MM.1S (cell line): ENCODE results near the gene ADRA1B.

Source experiments
- DNase-seq: peaks from one replicate; pipeline ENCODE4 v3.0.0-alpha.2; 2015
- H2AFZ ChIP-seq: fragments of 300-600 bp; sonication (generic); 2 replicates; pipeline ENCODE4 v1.6.0; 2016; ENCODE audit warnings: antibody characterized with exemption, low read length
- H3F3A ChIP-seq: fragments of 300-600 bp; sonication (generic); 2 replicates; pipeline ENCODE4 v1.6.1; 2016; ENCODE audit warnings: mild to moderate bottlenecking, antibody characterized with exemption, low read length, moderate library complexity, mixed read lengths; ENCODE audit not compliant: insufficient read depth
- H3K27ac ChIP-seq: fragments of 300-600 bp; sonication (generic); 2 replicates; pipeline ENCODE4 v1.5.1; 2016; ENCODE audit warnings: mild to moderate bottlenecking, low read length
- H3K27me3 ChIP-seq: fragments of 300-600 bp; sonication (generic); replicated peaks from 2 replicates; pipeline ENCODE4 v1.6.0; 2016; ENCODE audit warnings: low read length; ENCODE audit not compliant: insufficient read depth
- H3K36me3 ChIP-seq: fragments of 300-600 bp; sonication (generic); replicated peaks from 2 replicates; pipeline ENCODE4 v1.6.1; 2016; ENCODE audit warnings: mild to moderate bottlenecking, low read length, mixed read lengths; ENCODE audit not compliant: insufficient read depth
- H3K4me1 ChIP-seq: fragments of 300-600 bp; sonication (generic); 2 replicates; pipeline ENCODE4 v1.6.1; 2016; ENCODE audit warnings: low read length, mixed read lengths
- H3K4me2 ChIP-seq: fragments of 300-600 bp; sonication (generic); 2 replicates; pipeline ENCODE4 v1.6.0; 2016; ENCODE audit warnings: low read depth, low read length
- H3K4me3 ChIP-seq: fragments of 300-600 bp; sonication (generic); 2 replicates; pipeline ENCODE4 v1.5.1; 2016; ENCODE audit warnings: low read length, mixed read lengths
- H3K79me2 ChIP-seq: fragments of 300-600 bp; sonication (generic); 2 replicates; pipeline ENCODE4 v1.6.1; 2016; ENCODE audit warnings: mixed run types, low read length, mixed read lengths
- H3K9ac ChIP-seq: fragments of 300-600 bp; sonication (generic); 2 replicates; pipeline ENCODE4 v1.6.1; 2016; ENCODE audit warnings: low read length, mixed read lengths
- H3K9me2 ChIP-seq: fragments of 300-600 bp; sonication (generic); replicated peaks from 2 replicates; pipeline ENCODE4 v1.6.1; 2016; ENCODE audit warnings: mild to moderate bottlenecking, low read length, mixed read lengths; ENCODE audit not compliant: insufficient read depth
- H3K9me3 ChIP-seq: fragments of 300-600 bp; sonication (generic); replicated peaks from 2 replicates; pipeline ENCODE4 v1.6.1; 2016; ENCODE audit warnings: mild to moderate bottlenecking, low read length, mixed read lengths; ENCODE audit not compliant: insufficient read depth
- H4K20me1 ChIP-seq: fragments of 300-600 bp; sonication (generic); 2 replicates; pipeline ENCODE4 v1.6.1; 2016; ENCODE audit warnings: mild to moderate bottlenecking, low read length, moderate library complexity, mixed read lengths; ENCODE audit not compliant: insufficient read depth
- CTCF ChIP-seq: fragments of 300-600 bp; sonication (generic); IDR thresholded peaks from 2 replicates; pipeline ENCODE4 v1.5.1; 2016; ENCODE audit warnings: antibody characterized with exemption, low read length, mixed read lengths
- EZH2 ChIP-seq: fragments of 300-600 bp; sonication (generic); optimal IDR thresholded peaks from 2 replicates; pipeline ENCODE3; 2017; ENCODE audit warnings: low read depth, mild to moderate bottlenecking, antibody characterized with exemption, low read length, mixed read lengths
- EZH2phosphoT487 ChIP-seq: fragments of 300-600 bp; sonication (generic); IDR thresholded peaks from 2 replicates; pipeline ENCODE4 v1.6.1; 2018; ENCODE audit warnings: antibody characterized with exemption, low read length

Gene ADRA1B

GRCh38 chr5:159956074-159956473, 39.8 kb downstream of the ADRA1B start:
- H3K4me3 ChIP-seq = no peak overlapping the region
- H3K9me2 ChIP-seq = no peaks in the 10 kb centered on the region
- H3K9ac ChIP-seq = no peak overlapping the region
- no peaks in the 10 kb centered on the region for H3F3A ChIP-seq
- no peak for DNase-seq
- no peaks in the 10 kb centered on the region for H3K36me3 ChIP-seq
- H3K4me2 ChIP-seq = no peak overlapping the region
- H3K27ac ChIP-seq = no peak overlapping the region
- no peaks in the 10 kb centered on the region for H3K4me1 ChIP-seq
- H4K20me1 ChIP-seq = no peaks in the 10 kb centered on the region
- no peaks in the 10 kb centered on the region for H3K27me3 ChIP-seq
- no peaks in the 10 kb centered on the region for H3K9me3 ChIP-seq
- H3K79me2 ChIP-seq = no peaks in the 10 kb centered on the region
- H2AFZ ChIP-seq = no peak overlapping the region
- TF ChIP-seq CTCF (no peak), EZH2 (no peak), EZH2phosphoT487 (no peak)

- peak overlapping the region; percentile 59; the same call in 1 of the 2 replicates for H2AFZ ChIP-seq
- no peaks in the 10 kb centered on the region for H3K9me3 ChIP-seq
- no peaks in the 10 kb centered on the region for H3F3A ChIP-seq
- DNase-seq = no peak
- peak overlapping the region; percentile 12; the same call in 1 of the 2 replicates for H3K4me2 ChIP-seq
- TF ChIP-seq CTCF (no peak), EZH2phosphoT487 (no peak), EZH2 (no peak)
- no peak overlapping the region for H3K4me3 ChIP-seq
- H3K4me1 ChIP-seq = no peaks in the 10 kb centered on the region
- no peaks in the 10 kb centered on the region for H3K9me2 ChIP-seq
- H3K79me2 ChIP-seq = no peaks in the 10 kb centered on the region
- no peaks in the 10 kb centered on the region for H3K36me3 ChIP-seq
- H4K20me1 ChIP-seq = no peaks in the 10 kb centered on the region
- no peaks in the 10 kb centered on the region for H3K27me3 ChIP-seq
- no peak overlapping the region for H3K9ac ChIP-seq
- no peak overlapping the region for H3K27ac ChIP-seq
Observed at GRCh38 chr5:159961176-159962160, 45.2 kb downstream of the ADRA1B start.

GRCh38 chr5:159962214-159962613, 45.9 kb downstream of the ADRA1B start:
- Histone ChIP-seq H3K27ac (no peak overlapping the region), H3K4me1 (no peaks in the 10 kb centered on the region), H2AFZ (peak overlapping the region; percentile 59; the same call in 1 of the 2 replicates), H3K4me2 (peak overlapping the region; percentile 12; the same call in 1 of the 2 replicates), H3K36me3 (no peaks in the 10 kb centered on the region), H3K27me3 (no peaks in the 10 kb centered on the region), H3K4me3 (no peak overlapping the region), H3F3A (no peaks in the 10 kb centered on the region), H4K20me1 (no peaks in the 10 kb centered on the region), H3K9me2 (no peaks in the 10 kb centered on the region), H3K9me3 (no peaks in the 10 kb centered on the region), H3K79me2 (no peaks in the 10 kb centered on the region), H3K9ac (no peak overlapping the region)
- TF ChIP-seq EZH2phosphoT487 (no peak), EZH2 (no peak), CTCF (peak; percentile 13; the same call in 1 of the 2 replicates)
- DNase-seq = peak; percentile 57
